HG02610 (cell line): ENCODE results near the gene FARP2.

Experiments used
- ATAC-seq: cut with Tn5 transposase; IDR thresholded peaks from one replicate; pipeline ENCODE4 v1.9.1; 2021; ENCODE audit warnings: mild to moderate bottlenecking, moderate library complexity; ENCODE audit not compliant: unreplicated experiment

Gene FARP2

GRCh38 chr2:241324775-241325174, 31.3 kb upstream of the FARP2 start:
- no peak for ATAC-seq

GRCh38 chr2:241325257-241325656, 30.8 kb upstream of the FARP2 start:
- no peak for ATAC-seq

GRCh38 chr2:241329669-241330615, 26.1 kb upstream of the FARP2 start:
- ATAC-seq, result no peak

DNA sequence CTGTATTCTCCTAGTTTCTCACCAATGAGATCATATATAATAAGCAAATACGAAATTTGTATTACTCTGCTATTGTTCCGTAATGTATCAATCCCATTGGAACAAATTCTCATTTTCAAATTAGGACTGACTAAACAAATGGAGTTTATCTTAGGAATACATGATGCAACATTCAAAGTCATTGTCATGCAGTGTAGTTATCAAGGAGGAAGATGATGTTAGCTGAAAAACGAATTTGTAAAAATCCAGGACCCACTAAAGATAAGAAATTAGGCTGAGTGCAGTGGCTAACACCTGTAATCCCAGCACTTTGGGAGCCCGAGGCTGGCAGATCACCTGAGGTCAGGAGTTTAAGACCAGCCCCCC, 25.5 kb upstream of the FARP2 start:
- no peak for ATAC-seq

DNA sequence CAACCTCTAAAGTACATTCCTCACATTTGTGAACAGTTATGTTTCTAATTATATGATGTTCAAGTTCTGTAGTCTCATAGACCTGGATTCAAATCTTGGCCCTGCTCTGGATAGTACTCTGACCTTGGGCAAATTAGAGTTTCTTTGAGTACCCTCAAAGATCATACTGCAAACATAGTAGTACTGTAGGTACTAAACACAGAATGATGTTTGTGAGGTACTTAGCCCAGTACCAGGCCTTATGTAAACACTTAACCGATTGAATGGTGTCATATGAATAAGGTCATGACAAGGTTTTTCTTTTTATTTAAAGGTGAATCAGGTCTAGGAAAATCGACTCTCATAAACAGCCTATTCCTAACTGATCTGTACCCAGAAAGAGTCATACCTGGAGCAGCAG, 21.3 kb upstream of the FARP2 start:
- no peak for ATAC-seq

DNA sequence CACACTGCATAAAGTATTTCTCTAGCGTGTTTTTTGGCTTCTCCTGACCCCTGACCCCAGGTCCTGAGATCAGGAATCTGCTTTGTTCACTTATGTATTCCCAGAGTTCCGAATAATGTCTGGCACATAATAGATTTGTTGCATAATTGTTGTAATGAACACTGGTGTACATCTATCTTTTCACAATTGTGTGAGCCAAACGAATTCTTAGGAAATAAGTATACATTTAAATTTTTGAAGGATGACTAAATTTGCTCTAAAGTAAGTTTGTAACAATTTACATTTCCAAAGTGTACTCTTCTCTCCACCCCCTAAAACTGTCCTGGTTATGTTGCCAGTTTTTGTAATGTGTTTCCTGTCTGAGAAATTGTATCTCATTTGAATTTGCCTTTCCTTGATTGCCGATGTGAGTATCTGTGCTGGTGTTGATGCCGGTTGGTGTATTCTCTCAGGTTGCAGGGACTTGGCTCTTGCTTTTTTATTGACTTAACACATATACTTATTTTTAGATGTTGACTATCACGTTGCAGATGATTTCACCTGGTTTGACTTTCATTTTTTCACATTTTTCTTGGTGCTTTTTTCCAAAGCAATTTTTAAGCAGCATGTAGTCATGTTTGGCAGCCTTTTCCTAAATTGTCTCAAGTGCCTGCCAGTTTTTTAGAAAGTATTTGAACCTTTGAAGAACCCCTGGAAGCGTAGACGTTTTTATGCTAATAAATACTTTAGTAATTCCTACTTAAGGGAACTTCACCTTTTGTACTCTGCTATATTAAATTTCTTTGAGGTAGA, 16.1 kb upstream of the FARP2 start:
- ATAC-seq, result no peak

DNA sequence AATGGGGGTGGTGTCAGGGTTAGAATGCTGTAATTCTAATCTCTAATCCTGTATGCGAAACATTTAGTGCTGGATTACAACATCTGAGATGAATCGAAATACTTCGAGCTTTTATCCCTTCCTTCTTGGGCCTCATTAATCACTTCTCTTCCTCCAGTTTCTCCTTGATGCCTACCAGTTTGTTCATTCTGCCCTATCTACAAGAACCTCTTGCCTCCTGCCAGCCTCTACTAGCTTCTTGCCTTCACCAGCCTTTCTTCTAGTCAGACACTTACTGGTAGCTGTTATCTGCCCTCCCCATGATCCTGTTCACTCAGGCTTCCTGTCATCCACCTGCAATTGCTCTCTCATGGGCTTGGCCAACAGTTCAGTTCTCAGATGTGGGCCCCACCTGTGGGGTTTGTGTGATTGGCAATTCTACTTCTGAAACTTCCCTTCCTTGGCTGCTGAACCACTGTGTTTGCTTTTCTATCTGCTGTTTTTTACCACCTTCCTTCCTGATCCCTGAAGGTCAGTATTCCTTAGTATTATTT, 15.4 kb upstream of the FARP2 start:
- ATAC-seq, result no peak

GRCh38 chr2:241344925-241345651, 11.0 kb upstream of the FARP2 start:
- no peak for ATAC-seq

DNA sequence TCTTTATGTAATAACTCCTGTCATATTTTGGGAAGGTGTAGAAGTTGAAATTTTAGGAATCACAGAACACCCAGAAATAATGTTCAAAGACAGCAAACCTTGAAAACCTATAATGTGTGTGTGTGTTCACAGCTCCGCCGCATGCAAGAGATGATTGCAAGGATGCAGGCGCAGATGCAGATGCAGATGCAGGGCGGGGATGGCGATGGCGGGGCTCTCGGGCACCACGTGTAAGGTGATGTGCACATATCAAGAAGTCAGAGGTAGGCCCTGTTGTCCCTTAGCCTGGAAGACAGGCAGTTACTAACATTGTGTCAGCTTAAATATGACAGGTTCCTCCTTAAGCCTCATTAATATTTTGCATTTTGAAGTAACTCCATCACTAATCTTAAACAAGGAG, 6.1 kb upstream of the FARP2 start:
- ATAC-seq, result no peak

DNA sequence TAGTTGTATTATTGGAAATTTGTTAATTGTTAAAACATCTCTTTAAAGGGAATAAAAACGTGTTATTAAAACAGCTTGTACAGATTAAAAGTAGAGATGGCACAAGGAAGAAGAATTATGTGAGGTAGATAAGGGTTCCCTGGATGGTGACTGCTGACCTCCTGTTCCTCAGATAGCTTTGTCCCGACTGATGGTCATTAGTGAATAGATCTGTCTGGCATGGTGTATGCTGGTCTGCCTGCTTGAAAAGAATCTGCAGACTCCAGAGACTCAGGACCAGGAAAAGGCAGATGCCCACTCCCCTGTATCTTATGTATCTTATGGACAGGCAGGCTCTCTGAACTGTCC, 5.6 kb upstream of the FARP2 start:
- no peak for ATAC-seq

DNA sequence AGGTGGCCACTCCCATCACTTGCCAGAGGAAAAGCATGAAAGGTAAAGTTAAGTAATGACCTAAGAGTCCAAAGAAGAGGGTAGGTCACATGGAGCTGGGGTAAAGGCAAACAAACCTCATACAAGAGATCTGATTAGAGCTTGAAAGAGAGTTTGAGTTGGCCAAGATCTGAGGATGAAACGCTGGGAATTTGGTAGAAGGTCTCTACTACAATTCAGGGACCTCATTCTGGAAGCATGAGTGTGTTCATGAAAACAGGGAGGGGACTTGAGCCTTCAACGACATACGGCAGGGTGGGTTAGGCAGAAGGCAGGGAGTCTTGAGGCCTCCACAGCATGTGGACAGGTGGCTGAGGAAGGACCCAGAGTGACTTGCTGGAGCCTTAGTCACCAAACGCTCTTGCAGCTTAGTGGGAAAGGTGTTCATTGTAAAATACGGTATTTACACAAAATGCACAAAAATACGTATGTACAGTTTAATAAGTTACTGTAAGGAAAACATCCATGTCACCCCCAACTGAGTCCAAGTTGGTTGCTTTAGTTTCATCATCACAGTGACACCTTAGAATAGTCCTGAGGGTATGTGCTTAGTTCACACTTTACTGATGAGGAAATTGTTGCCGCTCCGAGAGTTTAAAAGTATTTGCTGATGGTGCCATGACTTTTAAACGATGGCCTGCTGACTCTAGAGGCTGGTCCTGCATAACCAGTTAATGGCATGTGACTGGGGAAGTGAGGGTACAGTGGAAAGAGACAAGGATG, 5.0 kb upstream of the FARP2 start:
- no peak for ATAC-seq

- ATAC-seq, result no peak
These were observed 4.4 kb upstream of the FARP2 start for GRCh38 chr2:241351640-241352031.

GRCh38 chr2:241352227-241352626, 3.9 kb upstream of the FARP2 start:
- ATAC-seq, result no peak

DNA sequence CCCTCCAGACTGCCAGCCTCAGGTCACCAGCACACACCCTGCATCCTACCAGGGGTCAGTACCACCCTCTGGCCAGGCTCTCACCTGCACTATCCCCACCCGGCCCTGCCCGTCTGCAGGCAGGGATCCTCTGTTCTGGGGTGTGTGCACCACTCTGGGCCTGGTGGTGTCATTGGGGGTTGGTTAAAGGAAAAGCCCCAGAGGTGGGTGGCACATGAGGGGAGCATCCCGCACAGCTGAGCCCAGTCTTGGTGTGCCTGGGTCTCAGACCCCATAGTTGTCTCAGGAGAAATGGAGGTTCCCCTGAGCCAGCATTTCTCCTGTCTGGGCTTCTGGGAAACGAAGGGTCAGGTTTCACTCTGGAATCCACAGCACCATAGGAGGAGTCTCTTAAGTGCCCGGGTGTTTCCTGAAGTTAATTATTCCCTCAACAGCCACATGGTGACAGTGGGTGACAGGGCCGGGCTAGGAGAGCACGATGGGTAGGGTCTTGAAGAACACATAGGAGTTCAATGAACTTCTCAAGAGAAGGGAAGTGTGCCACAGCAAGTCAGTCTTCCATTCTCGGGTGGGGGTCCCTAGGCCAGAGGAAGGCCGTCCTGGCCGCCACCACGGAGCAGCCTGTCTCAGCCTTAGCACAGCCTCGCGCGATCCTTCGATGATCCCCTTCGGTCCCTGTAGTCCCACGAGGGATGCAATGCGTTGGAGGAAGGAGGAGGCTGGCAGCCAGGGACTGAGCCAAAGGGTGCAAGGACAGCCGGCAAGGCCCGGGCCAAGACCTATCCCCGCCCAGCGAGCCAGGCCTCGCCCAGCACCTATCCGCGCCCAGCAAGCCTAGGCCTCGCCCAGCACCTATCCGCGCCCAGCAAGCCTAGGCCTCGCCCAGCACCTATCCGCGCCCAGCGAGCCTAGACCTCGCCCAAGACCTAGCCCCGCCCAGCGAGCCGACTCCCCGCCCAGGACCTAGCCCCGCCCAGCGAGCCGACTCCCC, 1.1 kb upstream of the FARP2 start:
- ATAC-seq, result no peak

DNA sequence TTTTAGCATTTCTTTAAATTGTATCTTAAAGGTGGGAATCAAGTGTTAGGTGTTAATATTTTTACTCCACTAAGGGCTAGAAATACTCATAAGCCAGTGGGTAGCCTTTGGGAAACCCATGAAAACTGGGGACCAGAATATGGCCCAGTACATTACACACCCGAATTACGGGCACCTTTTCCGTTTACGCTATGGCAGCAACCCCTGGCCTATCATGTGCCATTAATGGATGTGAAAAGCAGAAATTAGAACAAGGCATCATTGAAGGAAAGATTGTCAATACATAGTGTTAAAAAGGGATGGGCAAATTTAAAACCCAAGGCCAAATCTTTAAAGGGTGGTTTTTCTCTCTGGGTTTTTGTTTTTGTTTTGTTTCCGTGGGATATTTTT, 781 bp downstream of the FARP2 start:
- ATAC-seq, result no peak

DNA sequence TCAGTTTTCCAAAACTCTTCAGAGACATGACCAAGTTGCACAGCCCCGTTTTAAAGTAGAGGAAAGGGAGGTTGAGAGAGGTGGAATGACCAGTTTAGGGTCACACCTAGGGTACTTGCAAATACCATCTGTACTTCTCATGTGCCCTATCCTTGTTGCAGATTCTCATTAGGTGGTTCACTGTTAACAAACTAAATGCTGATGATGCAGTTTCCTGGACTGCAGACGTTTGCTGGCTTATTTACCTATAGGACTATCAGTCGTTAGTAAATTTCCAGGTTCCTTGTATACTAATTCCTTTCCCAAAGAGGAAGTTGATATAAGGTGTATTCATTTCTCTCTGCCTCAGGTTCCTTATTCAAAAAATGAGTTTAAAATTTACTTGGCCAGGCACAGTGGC, 1.4 kb downstream of the FARP2 start:
- ATAC-seq, result no peak

DNA sequence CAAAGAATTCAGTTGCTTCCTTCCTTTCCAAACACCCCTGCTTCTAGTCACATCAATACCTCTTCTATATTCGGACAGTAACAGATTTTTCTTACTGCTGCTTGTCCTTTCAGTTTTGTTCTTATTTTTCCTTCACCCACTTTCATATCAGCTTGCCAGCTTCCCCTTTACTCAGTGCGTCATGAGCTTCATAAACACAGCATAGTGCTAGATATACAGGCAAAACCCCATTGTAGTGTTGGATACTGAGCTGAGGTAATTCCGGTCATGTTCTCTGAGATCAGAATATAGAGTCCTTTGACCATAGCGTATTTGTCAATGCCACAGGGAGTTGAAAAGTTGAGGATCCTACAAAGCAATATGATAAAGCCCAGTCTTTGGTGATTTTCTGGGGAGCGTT, 2.4 kb downstream of the FARP2 start:
- ATAC-seq, result no peak

DNA sequence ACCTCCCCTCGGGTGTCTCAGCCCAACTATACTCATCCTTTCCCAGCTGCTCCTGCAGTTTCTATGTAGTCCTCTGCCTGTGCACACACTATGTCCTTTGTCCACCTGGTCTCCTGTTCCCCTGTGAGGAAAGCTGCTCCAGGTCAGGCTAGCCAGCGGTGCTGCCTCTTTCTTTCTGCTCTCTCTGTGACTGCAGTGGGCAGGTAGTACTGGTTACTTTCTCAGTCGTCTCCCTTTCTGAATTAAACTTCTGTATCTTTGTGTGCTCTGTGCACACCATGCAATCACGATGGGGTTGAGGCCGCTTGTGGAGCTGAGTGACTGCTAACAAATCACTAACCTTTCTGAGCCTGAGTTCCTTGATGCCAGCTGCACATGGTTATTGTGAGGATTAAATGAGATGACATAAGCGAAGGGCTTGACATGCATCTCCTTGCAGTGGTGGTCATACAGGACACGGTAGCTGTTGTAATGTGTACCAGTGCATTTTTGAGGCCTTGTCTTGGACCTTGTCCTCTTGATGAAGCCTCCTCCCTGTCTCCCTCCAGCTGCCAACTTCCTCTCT, 3.5 kb downstream of the FARP2 start:
- ATAC-seq, result no peak

DNA sequence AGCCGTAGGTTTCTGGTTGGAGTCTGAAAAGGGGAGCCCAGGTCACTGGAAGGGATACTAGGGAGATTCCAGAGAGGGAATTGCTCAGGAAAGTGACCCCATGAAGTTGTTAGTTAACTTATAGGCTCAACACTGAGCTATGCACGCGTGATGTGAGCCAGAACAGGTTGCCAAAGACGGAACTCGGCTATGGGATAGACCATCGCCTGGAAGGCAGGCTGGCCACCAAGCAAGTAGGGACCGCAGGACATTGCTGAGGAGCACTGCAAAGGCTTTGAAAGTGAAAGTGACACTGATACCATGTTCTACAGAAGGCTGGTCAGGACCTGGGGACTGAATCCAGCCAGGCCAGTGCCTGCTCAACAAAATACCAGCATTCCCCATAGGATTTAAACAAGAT, 7.3 kb downstream of the FARP2 start:
- no peak for ATAC-seq
